Measurements from ENCODE around the gene ZNRF4.
A peak's percentile ranks its signal among the peaks of the same experiment; 100 is the strongest.

The ZNRF4 gene

GRCh38 chr19:5445561-5446055 is 9.6 kb upstream of the ZNRF4 start (continued):
- TF ChIP-seq ZNF18 (tag by site-specific recombination; IDR thresholded peaks at IDR 0.05) (no peak), ZNF449 (tag by site-specific recombination; IDR thresholded peaks at IDR 0.05) (no peak), ZNF76 (tag by site-specific recombination; IDR thresholded peaks at IDR 0.05; ENCODE audit: borderline replicate concordance, low read depth) (no peak), ZNF112 (tag by site-specific recombination; IDR thresholded peaks at IDR 0.05) (no peak), SP7 (tag by site-specific recombination; IDR thresholded peaks at IDR 0.05) (0 out of 2 replicates have a peak, but pooled peaks have one; percentile 30), ZFHX2 (tag by site-specific recombination; conservative IDR thresholded peaks at IDR 0.05) (0 out of 2 replicates have a peak, but pooled peaks have one; percentile 15), ZNF521 (tag by site-specific recombination; IDR thresholded peaks at IDR 0.05) (no peak), ZNF658 (tag by site-specific recombination; IDR thresholded peaks at IDR 0.05) (no peak), ZNF121 (tag by site-specific recombination; IDR thresholded peaks at IDR 0.05) (no peak), ZNF146 (tag by site-specific recombination; IDR thresholded peaks at IDR 0.05) (no peak), TCF7L2 (IDR thresholded peaks at IDR 0.05; ENCODE audit: borderline replicate concordance, low read depth, low read length) (no peak), ZNF398 (tag by site-specific recombination; IDR thresholded peaks at IDR 0.05) (no peak), BCL11A (tag by site-specific recombination; IDR thresholded peaks at IDR 0.05; ENCODE audit: low read depth) (no peak), ZNF155 (tag by site-specific recombination; IDR thresholded peaks at IDR 0.05) (no peak), ZNF580 (tag by site-specific recombination; IDR thresholded peaks at IDR 0.05) (0 out of 2 replicates have a peak, but pooled peaks have one; percentile 54), AEBP2 (tag by site-specific recombination; IDR thresholded peaks at IDR 0.05; ENCODE audit: borderline replicate concordance) (no peak), SP2 (tag by site-specific recombination; IDR thresholded peaks at IDR 0.05) (peak; percentile 52), ZNF341 (tag by site-specific recombination; IDR thresholded peaks at IDR 0.05; ENCODE audit: low read depth) (peak; percentile 79), ZIC2 (tag by site-specific recombination; IDR thresholded peaks at IDR 0.05) (no peak), ZNF549 (tag by site-specific recombination; IDR thresholded peaks at IDR 0.05) (no peak), KLF17 (tag by site-specific recombination; IDR thresholded peaks at IDR 0.05) (peak; percentile 22; the same call in 1 of the 2 replicates), ZNF169 (tag by site-specific recombination; IDR thresholded peaks at IDR 0.05) (no peak), ZNF214 (tag by site-specific recombination; IDR thresholded peaks at IDR 0.05; ENCODE audit: borderline replicate concordance) (no peak), ZNF561 (tag by site-specific recombination; IDR thresholded peaks at IDR 0.05; ENCODE audit: borderline replicate concordance) (no peak), SP3 (tag by site-specific recombination; IDR thresholded peaks at IDR 0.05) (0 out of 2 replicates have a peak, but pooled peaks have one; percentile 35), PRDM4 (tag by site-specific recombination; IDR thresholded peaks at IDR 0.05) (peak; percentile 54; the same call in 1 of the 2 replicates), ZNF24 (tag by site-specific recombination; IDR thresholded peaks at IDR 0.05) (no peak), SALL2 (tag by site-specific recombination; IDR thresholded peaks at IDR 0.05; ENCODE audit: borderline replicate concordance) (no peak), ZNF692 (tag by site-specific recombination; IDR thresholded peaks at IDR 0.05) (no peak)

Measured in HEK293 (cell line).